ENCODE measurements around the gene NOL11. TPM values are rescaled to one million over a fixed set of nuclear protein-coding genes. Genes with fewer than 3 reads are reported as not detected.
"Not testable (repeated sequence)": the region's sequence is repeated elsewhere in the genome, so short reads cannot be mapped to it uniquely, and the experiment has no call there.

Gene NOL11
- total RNA-seq, 2 donors from 2014 or later = 46.1 to 75.4 TPM

DNA sequence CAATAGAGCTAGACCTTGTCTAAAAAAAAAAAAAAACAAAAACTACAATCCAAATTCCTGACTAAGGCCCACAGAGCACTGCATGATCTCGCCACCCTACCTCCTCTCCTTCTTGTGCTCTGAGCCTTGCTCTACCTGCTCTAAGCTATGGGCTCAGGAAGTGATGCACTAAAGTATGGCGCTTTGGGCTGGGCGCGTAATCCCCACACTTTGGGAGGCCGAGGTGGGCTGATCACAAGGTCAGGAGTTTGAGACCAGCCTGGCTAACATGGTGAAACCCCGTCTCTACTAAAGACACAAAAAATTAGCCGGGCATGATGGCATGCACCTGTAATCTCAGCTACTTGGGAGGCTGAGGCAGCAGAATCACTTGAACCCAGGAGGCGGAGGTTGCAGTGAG is 37.0 kb downstream of the NOL11 start:
- not testable (repeated sequence) for H3K9me3 Mint-ChIP-seq; H3K27me3 Mint-ChIP-seq; H3K4me3 Mint-ChIP-seq; ATAC-seq (replicated peaks); H3K4me1 Mint-ChIP-seq; H3K27ac Mint-ChIP-seq
- peaks cover 27% of the 10 kb centered on the region for H3K36me3 Mint-ChIP-seq (ENCODE audit: low read depth)

- H3K4me3 Mint-ChIP-seq; H3K9me3 Mint-ChIP-seq; H3K27me3 Mint-ChIP-seq; H3K4me1 Mint-ChIP-seq; H3K27ac Mint-ChIP-seq; ATAC-seq (replicated peaks): not testable (repeated sequence)
- H3K36me3 Mint-ChIP-seq (ENCODE audit: low read depth) = peaks cover 12% of the 10 kb centered on the region
Observed at GRCh38 chr17:67756766-67757165, 39.0 kb downstream of the NOL11 start.

DNA sequence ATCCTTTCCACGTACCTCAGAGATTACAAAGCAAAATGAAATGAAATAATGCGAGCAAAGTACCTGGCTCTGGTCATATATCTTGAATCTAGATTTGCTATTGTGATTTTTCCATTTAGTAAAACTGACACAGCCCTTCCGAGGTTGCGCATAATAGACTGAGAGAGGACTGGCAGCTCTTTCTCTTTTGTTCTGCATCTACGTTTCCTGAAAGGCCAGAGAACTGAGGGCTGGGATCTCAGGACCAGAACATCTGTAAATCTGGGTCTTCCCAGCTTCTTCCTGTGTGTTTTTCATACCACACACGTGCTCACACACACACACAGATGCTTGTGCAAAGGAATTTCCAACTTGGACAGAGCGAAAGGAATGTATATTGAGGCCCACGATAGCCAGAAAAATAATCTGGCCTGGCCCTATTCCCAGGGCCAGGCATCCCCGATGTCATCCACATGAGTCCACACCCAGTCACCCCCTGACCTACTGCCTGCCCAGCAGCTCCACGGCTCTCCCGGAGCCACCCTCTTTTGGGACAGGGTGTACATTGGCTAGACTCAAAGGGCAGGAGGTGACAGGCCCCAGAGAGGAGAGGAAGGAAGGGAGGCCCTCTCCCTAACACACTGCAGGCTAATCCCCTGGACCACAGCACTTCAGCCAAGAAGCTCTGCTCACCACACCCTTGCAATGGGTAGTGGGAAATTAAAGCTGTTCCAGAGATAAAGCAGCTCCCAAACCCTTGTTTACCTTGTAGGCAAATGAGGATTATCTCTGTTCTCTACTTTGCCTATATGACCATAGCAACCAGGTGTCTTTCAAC is 41.8 kb downstream of the NOL11 start:
- Mint-ChIP-seq H3K4me3 (no peak overlapping the region), H3K36me3 (ENCODE audit: low read depth) (peaks cover 6% of the 10 kb centered on the region), H3K27ac (no peak overlapping the region), H3K27me3 (no peaks in the 10 kb centered on the region), H3K4me1 (peaks cover 6% of the 10 kb centered on the region), H3K9me3 (no peaks in the 10 kb centered on the region)
- ATAC-seq (replicated peaks) = no peak

DNA sequence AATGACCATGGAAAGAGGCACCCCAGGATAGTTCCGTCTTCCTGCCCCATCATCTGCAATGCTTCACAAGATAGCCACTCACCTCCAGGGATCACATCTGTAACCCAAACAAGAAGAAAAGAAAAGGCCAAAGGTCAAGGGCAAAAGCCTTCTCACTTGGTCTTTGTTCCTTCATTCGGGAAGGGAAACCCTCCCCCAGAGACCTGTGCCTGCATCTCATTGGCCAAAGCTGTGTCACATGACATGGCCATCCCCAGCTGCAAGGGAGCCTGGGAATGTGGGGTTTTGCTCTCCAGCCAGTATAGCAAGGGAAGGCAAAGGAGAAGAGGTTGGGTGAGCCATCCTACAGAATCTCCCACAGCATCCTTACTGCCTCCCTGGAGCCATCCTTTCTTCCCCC is 47.9 kb downstream of the NOL11 start:
- H3K4me1 Mint-ChIP-seq = no peaks in the 10 kb centered on the region
- no peak for ATAC-seq (replicated peaks)
- H3K27me3 Mint-ChIP-seq = no peaks in the 10 kb centered on the region
- no peak overlapping the region for H3K27ac Mint-ChIP-seq
- H3K9me3 Mint-ChIP-seq = no peaks in the 10 kb centered on the region
- H3K36me3 Mint-ChIP-seq (ENCODE audit: low read depth) = no peaks in the 10 kb centered on the region
- no peak overlapping the region for H3K4me3 Mint-ChIP-seq

DNA sequence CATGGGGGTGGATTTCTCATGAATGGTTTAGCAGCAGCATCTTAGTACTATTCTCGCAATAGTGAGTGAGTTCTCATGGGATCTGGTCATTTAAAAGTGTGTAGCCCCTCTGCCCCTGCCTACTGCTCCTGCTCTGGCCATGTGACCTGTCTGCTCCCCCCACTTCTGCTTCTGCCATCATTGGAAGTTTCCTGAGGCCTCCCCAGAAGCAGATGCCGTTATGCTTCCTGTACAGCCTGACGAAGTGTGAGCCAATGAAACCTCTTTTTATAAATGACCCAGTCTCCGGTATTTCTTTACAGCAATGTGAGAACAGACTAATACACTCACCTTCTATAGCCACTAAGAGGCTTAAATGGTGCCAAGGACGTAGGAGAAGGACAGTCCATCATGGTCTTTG is 51.5 kb downstream of the NOL11 start:
- peak overlapping the region; percentile 32 for H3K27ac Mint-ChIP-seq
- no peak overlapping the region for H3K4me3 Mint-ChIP-seq
- no peak for ATAC-seq (replicated peaks)
- H3K4me1 Mint-ChIP-seq = no peaks in the 10 kb centered on the region
- H3K36me3 Mint-ChIP-seq (ENCODE audit: low read depth) = no peaks in the 10 kb centered on the region
- no peaks in the 10 kb centered on the region for H3K9me3 Mint-ChIP-seq
- peaks cover 3% of the 10 kb centered on the region for H3K27me3 Mint-ChIP-seq

DNA sequence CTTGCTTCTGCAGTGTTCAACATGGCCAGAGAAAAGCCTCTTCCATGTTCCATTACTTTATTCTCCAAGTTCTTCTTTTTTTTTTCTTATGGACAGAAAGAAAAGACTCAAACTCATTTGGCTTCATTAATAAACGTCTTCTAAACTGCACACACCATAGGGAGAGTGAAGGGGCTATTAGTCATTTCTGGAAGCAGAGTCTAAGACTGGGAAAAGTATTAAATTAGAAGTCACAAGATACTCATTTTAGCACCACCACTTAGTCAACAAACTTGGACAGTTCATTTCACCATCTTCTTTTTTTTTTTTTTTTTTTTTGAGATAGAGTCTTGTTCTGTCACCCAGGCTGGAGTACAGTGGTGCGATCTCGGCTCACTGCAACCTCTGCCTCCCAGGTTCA is 52.8 kb downstream of the NOL11 start:
- Mint-ChIP-seq H3K4me3 (no peak overlapping the region), H3K27me3 (peaks cover 3% of the 10 kb centered on the region), H3K27ac (peak overlapping the region; percentile 43), H3K9me3 (no peaks in the 10 kb centered on the region), H3K36me3 (ENCODE audit: low read depth) (no peaks in the 10 kb centered on the region), H3K4me1 (no peaks in the 10 kb centered on the region)
- ATAC-seq (replicated peaks) = no peak

GRCh38 chr17:67772679-67773078 is 54.9 kb downstream of the NOL11 start:
- peaks cover 3% of the 10 kb centered on the region for H3K27me3 Mint-ChIP-seq
- H3K36me3 Mint-ChIP-seq (ENCODE audit: low read depth) = no peaks in the 10 kb centered on the region
- no peak for ATAC-seq (replicated peaks)
- H3K9me3 Mint-ChIP-seq = no peaks in the 10 kb centered on the region
- no peak overlapping the region for H3K4me3 Mint-ChIP-seq
- no peak overlapping the region for H3K27ac Mint-ChIP-seq
- no peaks in the 10 kb centered on the region for H3K4me1 Mint-ChIP-seq

DNA sequence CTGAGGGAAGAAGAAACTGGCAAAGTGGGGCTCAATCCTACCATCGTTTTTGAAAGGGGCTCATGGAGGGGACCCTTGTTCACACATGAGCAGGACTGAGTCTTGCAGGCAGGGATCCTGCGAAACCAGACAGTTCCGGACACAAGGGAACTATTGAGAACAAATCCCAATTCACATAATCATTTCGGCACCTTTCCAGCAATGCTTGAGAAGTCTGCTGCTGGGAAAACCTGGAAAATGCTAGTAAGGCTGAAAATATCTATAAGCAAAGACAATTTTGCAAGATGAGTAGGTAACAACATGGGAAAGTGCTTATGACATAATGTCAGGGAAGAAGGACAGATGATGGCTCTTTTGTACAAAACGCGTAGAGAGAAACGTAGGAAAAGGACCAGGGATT is 55.5 kb downstream of the NOL11 start:
- no peaks in the 10 kb centered on the region for H3K9me3 Mint-ChIP-seq
- peaks cover 3% of the 10 kb centered on the region for H3K27me3 Mint-ChIP-seq
- H3K4me1 Mint-ChIP-seq = no peaks in the 10 kb centered on the region
- H3K36me3 Mint-ChIP-seq (ENCODE audit: low read depth) = no peaks in the 10 kb centered on the region
- ATAC-seq (replicated peaks) = no peak
- H3K4me3 Mint-ChIP-seq = no peak overlapping the region
- no peak overlapping the region for H3K27ac Mint-ChIP-seq

GRCh38 chr17:67779098-67779672 is 61.4 kb downstream of the NOL11 start:
- no peaks in the 10 kb centered on the region for H3K36me3 Mint-ChIP-seq (ENCODE audit: low read depth)
- no peak overlapping the region for H3K27ac Mint-ChIP-seq
- ATAC-seq (replicated peaks) = peak; percentile 65
- no peaks in the 10 kb centered on the region for H3K4me1 Mint-ChIP-seq
- no peak overlapping the region for H3K4me3 Mint-ChIP-seq
- no peaks in the 10 kb centered on the region for H3K9me3 Mint-ChIP-seq
- no peaks in the 10 kb centered on the region for H3K27me3 Mint-ChIP-seq

DNA sequence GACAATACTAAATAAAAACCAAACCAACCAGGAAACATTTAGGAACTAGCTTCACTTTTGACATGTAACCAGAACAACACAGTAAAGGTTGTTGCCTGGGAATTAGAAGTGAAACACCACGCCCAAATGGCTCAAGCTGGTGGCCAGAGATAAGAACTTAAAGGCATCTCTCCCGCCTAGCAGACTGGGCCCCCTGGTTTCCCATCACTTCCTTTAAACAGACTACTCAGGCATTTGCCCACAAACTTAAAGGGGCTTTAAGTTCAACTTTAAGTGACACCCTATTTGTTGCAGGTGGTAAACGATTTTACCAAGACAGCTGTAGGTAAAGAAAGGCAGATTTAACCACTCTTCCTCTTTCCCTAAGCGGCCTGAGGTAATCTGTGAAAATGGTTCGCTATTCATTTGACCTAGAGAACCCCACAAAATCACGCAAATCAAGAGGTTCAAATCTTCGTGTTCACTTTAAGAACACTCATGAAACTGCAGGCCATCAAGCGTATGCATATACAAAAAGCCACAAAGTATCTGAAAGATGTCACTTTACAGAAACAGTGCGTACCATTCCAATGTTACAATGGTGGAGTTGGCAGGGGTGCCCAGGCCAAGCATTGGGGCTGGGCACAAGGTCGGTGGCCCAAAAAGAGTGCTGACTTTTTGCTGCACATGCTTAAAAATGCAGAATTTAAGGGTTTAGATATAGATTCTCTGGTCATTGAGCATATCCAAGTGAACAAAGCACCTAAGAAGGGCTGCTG is 66.8 kb downstream of the NOL11 start:
- no peak for ATAC-seq (replicated peaks)
- Mint-ChIP-seq H3K36me3 (ENCODE audit: low read depth) (no peaks in the 10 kb centered on the region), H3K27me3 (peaks cover 7% of the 10 kb centered on the region), H3K9me3 (peaks cover 3% of the 10 kb centered on the region), H3K27ac (no peak overlapping the region), H3K4me1 (peaks cover 4% of the 10 kb centered on the region), H3K4me3 (no peak overlapping the region)

- Mint-ChIP-seq H3K4me1 (peaks cover 4% of the 10 kb centered on the region), H3K4me3 (no peak overlapping the region), H3K9me3 (peaks cover 3% of the 10 kb centered on the region), H3K27me3 (peaks cover 7% of the 10 kb centered on the region), H3K36me3 (ENCODE audit: low read depth) (no peaks in the 10 kb centered on the region), H3K27ac (no peak overlapping the region)
- ATAC-seq (replicated peaks) = no peak
Observed at GRCh38 chr17:67785122-67785477, 67.4 kb downstream of the NOL11 start.

DNA sequence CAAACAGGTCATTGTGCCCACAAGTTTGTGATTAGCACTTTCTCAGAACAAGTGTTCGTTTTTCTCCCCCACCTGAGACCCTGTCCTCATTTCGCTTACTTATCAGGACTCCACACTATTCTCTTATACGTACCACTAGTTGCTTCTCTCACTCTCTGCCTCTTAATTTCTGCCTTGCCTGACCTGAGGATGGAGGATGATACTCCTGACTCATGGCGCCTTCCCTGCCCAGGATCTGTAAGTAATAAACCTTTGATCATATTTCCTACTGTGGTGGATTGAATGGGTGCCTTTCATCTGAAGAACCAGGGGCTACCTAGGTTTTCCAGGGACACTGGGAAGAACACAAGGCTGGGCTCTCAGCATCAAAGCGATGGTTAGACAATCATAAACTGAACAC is 67.8 kb downstream of the NOL11 start:
- Mint-ChIP-seq H3K27ac (no peak overlapping the region), H3K36me3 (ENCODE audit: low read depth) (no peaks in the 10 kb centered on the region), H3K4me1 (peaks cover 4% of the 10 kb centered on the region), H3K4me3 (no peak overlapping the region), H3K9me3 (peaks cover 3% of the 10 kb centered on the region), H3K27me3 (peaks cover 7% of the 10 kb centered on the region)
- ATAC-seq (replicated peaks) = no peak

Measured in activated T-helper 17 cell treated with anti-CD3 and anti-CD28 coated beads, Interleukin-2, amount 50 U/mL, for 72 hours (primary cell).